ENCODE data around the gene CLDN4. TPM values are rescaled to one million over a fixed set of nuclear protein-coding genes. Genes with fewer than 3 reads are reported as not detected.

CLDN4 gene
- total and polyA plus RNA-seq, 2 experiments from 2014 or later = 11.6 to 19.4 TPM

GRCh38 chr7:73880755-73881328 lies 50.0 kb downstream of the CLDN4 start (continued):
- no peak for TF ChIP-seq REST (IDR thresholded peaks at IDR 0.05; ENCODE audit: unreplicated experiment)

- H3K4me1 Mint-ChIP-seq = peaks cover 3% of the 10 kb centered on the region; the same call in 2 of the 3 replicates
- Histone ChIP-seq H3K79me2 (replicated peaks; ENCODE audit: insufficient read depth) (no peaks in the 10 kb centered on the region), H3K27me3 (ENCODE audit: insufficient read depth) (no peaks in the 10 kb centered on the region), H3K4me3 (no peak overlapping the region), H3K27ac (ENCODE audit: low read depth) (no peak overlapping the region), H3K36me3 (ENCODE audit: insufficient read depth) (no peaks in the 10 kb centered on the region), H3K4me2 (no peak overlapping the region), H3K9me2 (ENCODE audit: insufficient read depth) (no peaks in the 10 kb centered on the region), H3F3A (replicated peaks; ENCODE audit: low read depth) (no peaks in the 10 kb centered on the region), H2AFZ (no peak overlapping the region), H3K4me1 (ENCODE audit: insufficient read depth) (no peaks in the 10 kb centered on the region), H4K20me1 (replicated peaks; ENCODE audit: insufficient read depth) (no peaks in the 10 kb centered on the region)
- TF ChIP-seq ETS1 (IDR thresholded peaks at IDR 0.05) = no peak
- TF ChIP-seq CTCF (conservative IDR thresholded peaks at IDR 0.05; ENCODE audit: low read depth in 2 of 2) = no peak
- no peak for TF ChIP-seq POLR2AphosphoS5 (IDR thresholded peaks at IDR 0.05; ENCODE audit: low read depth)
- peaks cover 4% of the 10 kb centered on the region for H3K27me3 Mint-ChIP-seq (ENCODE audit: insufficient read depth, low read depth, poor library complexity)
- ATAC-seq = no peak
- H3K9me3 Mint-ChIP-seq = no peaks in the 10 kb centered on the region
- no peaks in the 10 kb centered on the region for H3K36me3 Mint-ChIP-seq (ENCODE audit: low read depth)
- no peak for DNase-seq (ENCODE audit: low spot score)
- H3K27ac Mint-ChIP-seq = no peak overlapping the region
- no peak overlapping the region for H3K4me3 Mint-ChIP-seq
Measured at GRCh38 chr7:73881352-73882046, 50.7 kb downstream of the CLDN4 start.

- H3K27ac Mint-ChIP-seq = no peak overlapping the region
- Histone ChIP-seq H3K4me2 (no peak overlapping the region), H3K36me3 (ENCODE audit: insufficient read depth) (no peaks in the 10 kb centered on the region), H3F3A (replicated peaks; ENCODE audit: low read depth) (no peaks in the 10 kb centered on the region), H3K4me3 (no peak overlapping the region), H3K27me3 (ENCODE audit: insufficient read depth) (no peaks in the 10 kb centered on the region), H3K9me2 (ENCODE audit: insufficient read depth) (no peaks in the 10 kb centered on the region), H3K79me2 (replicated peaks; ENCODE audit: insufficient read depth) (no peaks in the 10 kb centered on the region), H4K20me1 (replicated peaks; ENCODE audit: insufficient read depth) (no peaks in the 10 kb centered on the region), H3K4me1 (ENCODE audit: insufficient read depth) (no peaks in the 10 kb centered on the region), H3K27ac (ENCODE audit: low read depth) (no peak overlapping the region), H2AFZ (no peak overlapping the region)
- no peaks in the 10 kb centered on the region for H3K36me3 Mint-ChIP-seq (ENCODE audit: low read depth)
- no peak overlapping the region for H3K4me3 Mint-ChIP-seq
- no peaks in the 10 kb centered on the region for H3K9me3 Mint-ChIP-seq
- DNase-seq (ENCODE audit: low spot score) (no peak), ATAC-seq (no peak)
- peaks cover 4% of the 10 kb centered on the region for H3K27me3 Mint-ChIP-seq (ENCODE audit: insufficient read depth, low read depth, poor library complexity)
- peaks cover 3% of the 10 kb centered on the region; the same call in 2 of the 3 replicates for H3K4me1 Mint-ChIP-seq
- no peak for TF ChIP-seq EZH2 (IDR thresholded peaks at IDR 0.05; ENCODE audit: low read depth, unreplicated experiment)
- no peak for TF ChIP-seq ZNF331 (CRISPR knock-in tag; IDR thresholded peaks at IDR 0.05; ENCODE audit: low read depth)
Measured at GRCh38 chr7:73882047-73882402, 51.2 kb downstream of the CLDN4 start.

Other genes starting within 250 kb of the CLDN4 start
- 8.6 and 25.7 TPM in 2 replicates for gene MLXIPL, start 206.5 kb upstream of the CLDN4 start, total RNA-seq (2014; rRNA removed; shearing (Covaris generic))
- 13.1 and 13.7 TPM in 2 replicates for gene MLXIPL, start 206.5 kb upstream of the CLDN4 start, polyA plus RNA-seq (2016; fragmentation: Nextera tagmentation; extraction: Ambion mirVana)
- gene VPS37D, start 163.2 kb upstream of the CLDN4 start, total RNA-seq (2014; rRNA removed; shearing (Covaris generic)) = 5.6 and 7.0 TPM in 2 replicates
- gene VPS37D, start 163.2 kb upstream of the CLDN4 start, polyA plus RNA-seq (2016; fragmentation: Nextera tagmentation; extraction: Ambion mirVana) = 1.8 and 2.2 TPM in 2 replicates
- gene DNAJC30, start 147.5 kb upstream of the CLDN4 start, total RNA-seq (2014; rRNA removed; shearing (Covaris generic)) = 1.3 and 2.8 TPM in 2 replicates
- 5.2 and 5.6 TPM in 2 replicates for gene DNAJC30, start 147.5 kb upstream of the CLDN4 start, polyA plus RNA-seq (2016; fragmentation: Nextera tagmentation; extraction: Ambion mirVana)
- gene BUD23, start 147.4 kb upstream of the CLDN4 start, total RNA-seq (2014; rRNA removed; shearing (Covaris generic)) = 57.2 and 62.1 TPM in 2 replicates
- 117 and 129 TPM in 2 replicates for gene BUD23, start 147.4 kb upstream of the CLDN4 start, polyA plus RNA-seq (2016; fragmentation: Nextera tagmentation; extraction: Ambion mirVana)
- 9.4 and 19.8 TPM in 2 replicates for gene STX1A, start 111.3 kb upstream of the CLDN4 start, total RNA-seq (2014; rRNA removed; shearing (Covaris generic))
- gene STX1A, start 111.3 kb upstream of the CLDN4 start, polyA plus RNA-seq (2016; fragmentation: Nextera tagmentation; extraction: Ambion mirVana) = 9.1 and 11.7 TPM in 2 replicates
- 16.3 and 24.6 TPM in 2 replicates for gene ABHD11, start 92.2 kb upstream of the CLDN4 start, total RNA-seq (2014; rRNA removed; shearing (Covaris generic))
- gene ABHD11, start 92.2 kb upstream of the CLDN4 start, polyA plus RNA-seq (2016; fragmentation: Nextera tagmentation; extraction: Ambion mirVana) = 18.0 and 18.7 TPM in 2 replicates
- gene CLDN3, start 60.7 kb upstream of the CLDN4 start, total RNA-seq (2014; rRNA removed; shearing (Covaris generic)) = 24.1 and 27.7 TPM in 2 replicates
- gene CLDN3, start 60.7 kb upstream of the CLDN4 start, polyA plus RNA-seq (2016; fragmentation: Nextera tagmentation; extraction: Ambion mirVana) = 20.1 and 21.4 TPM in 2 replicates
- 5.9 and 11.0 TPM in 2 replicates for gene METTL27, start 11.5 kb downstream of the CLDN4 start, total RNA-seq (2014; rRNA removed; shearing (Covaris generic))
- 7.2 and 10.1 TPM in 2 replicates for gene METTL27, start 11.5 kb downstream of the CLDN4 start, polyA plus RNA-seq (2016; fragmentation: Nextera tagmentation; extraction: Ambion mirVana)
- gene TMEM270, start 30.2 kb downstream of the CLDN4 start, total RNA-seq (2014; rRNA removed; shearing (Covaris generic)) = not detected in 2 replicates
- not detected in 2 replicates for gene TMEM270, start 30.2 kb downstream of the CLDN4 start, polyA plus RNA-seq (2016; fragmentation: Nextera tagmentation; extraction: Ambion mirVana)
- 4.0 and 5.6 TPM in 2 replicates for gene ELN, start 197.2 kb downstream of the CLDN4 start, total RNA-seq (2014; rRNA removed; shearing (Covaris generic))
- gene ELN, start 197.2 kb downstream of the CLDN4 start, polyA plus RNA-seq (2016; fragmentation: Nextera tagmentation; extraction: Ambion mirVana) = 1.1 TPM in 2 replicates